ENCODE measurements around the gene CDC73.
A peak's percentile ranks its signal among the peaks of the same experiment; 100 is the strongest.

Gene CDC73

GRCh38 chr1:193121616-193122593, at the start of gene CDC73:
TSS of gene CDC73 (plus strand) at chr1:193122031. CDS start at chr1:193122201, 170 bp downstream.
- DNase-seq, result peak; percentile 100

- no peak for DNase-seq
These were observed 43.8 kb upstream of the CDC73 start for GRCh38 chr1:193077991-193078390.

DNA sequence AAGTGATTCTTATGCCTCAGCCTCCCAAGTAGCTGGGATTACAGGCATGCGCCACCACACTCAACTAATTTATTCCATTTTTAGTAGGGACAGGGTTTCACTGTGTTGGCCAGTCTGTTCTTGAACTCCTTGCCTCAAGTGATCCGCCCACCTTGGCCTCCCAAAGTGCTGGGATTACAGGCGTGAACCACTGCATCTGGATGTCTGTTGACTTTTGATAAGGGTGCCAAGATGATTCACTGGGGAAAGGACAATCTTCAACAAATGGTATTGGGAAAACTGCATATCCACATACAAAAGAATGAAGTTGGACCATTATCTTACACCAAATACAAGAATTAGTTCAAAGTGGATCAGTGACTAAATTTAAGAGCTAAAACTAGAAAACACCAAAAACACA, 42.6 kb upstream of the CDC73 start:
- no peak for DNase-seq

- no peak for DNase-seq
These were observed 38.3 kb upstream of the CDC73 start for GRCh38 chr1:193083365-193084088.

GRCh38 chr1:193085263-193085662, 36.6 kb upstream of the CDC73 start:
- DNase-seq, result no peak

DNA sequence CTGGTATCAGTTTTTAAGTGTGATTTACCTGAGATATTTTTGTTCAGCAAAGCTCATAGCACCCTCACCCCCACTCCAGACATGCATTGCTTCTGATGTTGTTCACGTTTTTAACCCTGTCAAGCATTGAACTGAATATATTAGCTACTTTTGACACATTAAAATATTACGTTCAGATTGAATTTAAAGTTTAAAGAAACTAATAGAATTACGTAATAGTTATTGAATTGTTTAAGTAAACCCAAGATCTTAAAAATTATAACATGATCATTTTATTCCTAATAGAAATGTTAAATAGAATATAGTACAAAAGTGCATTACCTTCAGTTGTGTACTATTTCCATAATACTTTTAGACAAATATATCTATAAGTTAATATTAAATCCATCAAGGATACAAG, 35.5 kb upstream of the CDC73 start:
- DNase-seq, result no peak

DNA sequence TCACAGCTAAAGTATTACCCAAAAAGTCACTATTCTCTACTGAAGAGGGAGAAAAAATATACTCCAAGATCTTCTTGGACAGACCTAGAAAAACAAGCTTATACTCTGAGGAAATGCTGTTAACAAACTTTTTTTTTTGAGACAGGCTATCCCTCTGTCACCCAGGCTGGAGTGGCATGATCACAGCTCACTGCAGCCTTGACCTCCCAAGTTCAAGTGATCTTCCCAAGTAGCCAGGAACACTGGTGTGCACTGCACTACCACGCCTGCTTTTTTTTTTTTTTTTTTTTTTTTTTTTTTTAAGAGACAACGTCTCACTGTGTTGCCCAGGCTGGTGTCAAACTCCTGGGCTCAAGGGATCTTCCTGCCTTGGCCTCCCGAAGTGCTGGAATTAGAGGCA, 33.9 kb upstream of the CDC73 start:
- DNase-seq, result no peak

DNA sequence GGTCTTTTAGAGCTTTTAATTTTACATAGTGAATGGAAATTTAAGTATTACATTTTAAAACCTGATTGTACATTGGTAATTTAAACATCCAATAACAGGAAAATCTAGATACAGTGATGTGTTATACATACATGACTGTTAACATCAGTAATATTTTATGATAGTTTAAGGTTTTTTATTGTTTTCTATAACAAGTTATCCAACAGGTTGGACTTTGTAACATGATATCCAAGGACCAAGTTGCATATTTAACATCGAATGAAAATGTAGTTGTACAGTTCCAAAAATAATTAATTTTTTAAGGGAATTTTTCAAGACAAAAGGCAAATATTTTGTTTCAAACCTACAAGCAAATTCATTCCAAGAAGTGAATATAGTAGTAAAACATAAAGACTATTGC, 31.0 kb upstream of the CDC73 start:
- no peak for DNase-seq

- DNase-seq, result no peak
These were observed 27.7 kb upstream of the CDC73 start for GRCh38 chr1:193094112-193094511.

GRCh38 chr1:193102662-193103061, 19.2 kb upstream of the CDC73 start:
- no peak for DNase-seq

- DNase-seq, result no peak
These were observed 17.9 kb upstream of the CDC73 start for GRCh38 chr1:193103759-193104501.

GRCh38 chr1:193104502-193104906, 17.3 kb upstream of the CDC73 start:
- DNase-seq, result no peak

GRCh38 chr1:193104907-193105820, 16.7 kb upstream of the CDC73 start, which contains the start of gene GLRX2:
TSS of gene GLRX2 (minus strand) at chr1:193105414. CDS start at chr1:193105382, 32 bp downstream.
- peak; percentile 71 for DNase-seq

DNA sequence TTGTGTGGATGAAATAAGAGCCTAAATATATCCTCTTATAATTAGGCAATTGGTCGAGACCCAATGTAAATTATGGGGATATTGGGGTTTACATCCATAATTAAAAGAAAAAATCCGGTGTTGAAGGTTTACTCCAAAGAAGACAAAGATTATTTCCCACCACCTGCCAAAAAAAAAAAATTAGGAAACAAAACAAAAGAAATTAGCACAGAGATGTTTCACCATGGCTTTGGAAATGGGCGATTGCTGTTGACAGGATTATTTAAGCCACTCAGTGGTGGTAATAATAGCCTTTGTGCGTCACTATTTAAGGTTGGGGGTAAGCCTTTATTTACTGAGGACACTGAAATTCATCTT, 16.0 kb upstream of the CDC73 start:
- DNase-seq, result no peak

- no peak for DNase-seq
These were observed 13.4 kb upstream of the CDC73 start for GRCh38 chr1:193108471-193108870.

GRCh38 chr1:193109619-193110018, 12.2 kb upstream of the CDC73 start:
- no peak for DNase-seq

DNA sequence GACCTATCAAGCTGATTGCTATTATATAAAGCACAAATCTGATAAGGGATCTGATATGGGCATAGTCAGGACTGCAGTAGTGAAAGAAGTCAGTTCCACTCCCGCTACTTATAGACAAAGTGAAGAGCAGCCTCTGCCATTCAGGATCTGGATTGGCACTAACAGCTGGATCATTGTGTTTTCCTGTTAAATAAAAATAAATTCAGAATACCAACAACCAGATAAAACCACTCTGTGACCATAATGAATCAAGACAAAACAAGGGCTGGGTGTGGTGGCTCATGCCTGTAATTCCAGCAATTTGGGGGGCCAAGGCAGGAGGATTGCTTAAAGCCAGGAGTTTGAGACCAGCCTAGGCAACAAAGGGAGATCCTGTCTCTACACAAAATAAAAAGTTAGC, 11.6 kb upstream of the CDC73 start:
- no peak for DNase-seq

DNA sequence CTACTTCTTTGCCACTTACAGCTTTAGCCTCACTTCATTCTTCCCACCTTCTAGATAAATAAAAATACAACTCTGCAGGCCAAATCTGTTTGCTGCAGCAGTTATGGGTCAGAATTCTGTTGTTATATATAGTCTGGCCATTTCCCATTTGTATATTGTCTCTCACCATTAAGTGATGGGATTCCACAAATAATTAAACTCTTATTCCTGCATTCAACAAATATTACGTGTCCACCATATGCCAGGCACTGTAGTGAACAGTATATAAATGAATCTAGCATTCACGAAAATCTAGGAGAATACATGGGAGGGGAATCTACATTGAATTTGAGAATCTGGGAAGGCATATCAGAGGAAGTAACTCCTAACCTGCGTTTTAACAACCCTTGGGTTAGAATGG, 11.0 kb upstream of the CDC73 start:
- no peak for DNase-seq

GRCh38 chr1:193111641-193112090, 10.2 kb upstream of the CDC73 start:
- no peak for DNase-seq

GRCh38 chr1:193113258-193113991, 8.4 kb upstream of the CDC73 start:
- DNase-seq, result no peak

GRCh38 chr1:193113992-193114332, 7.9 kb upstream of the CDC73 start:
- no peak for DNase-seq
